Measurements from ENCODE around the gene BRMS1L. TPM values are rescaled to one million over a fixed set of nuclear protein-coding genes. Genes with fewer than 3 reads are reported as not detected.

The BRMS1L gene
- total and polyA plus RNA-seq, 9 of the 15 experiments (the other 6 are each of a cell fraction or from before 2014, with no cell fraction given): 1.2 to 4.7 (median 3.3) TPM

- Histone ChIP-seq H3K27me3 (ENCODE audit: control insufficient read depth in 2 of 2, insufficient read depth in 2 of 2, low read length in 2 of 2) (no peaks in the 10 kb centered on the region), H3K79me2 (ENCODE audit: control insufficient read depth, insufficient read depth, low read length) (peaks cover 10% of the 10 kb centered on the region; the same call in 2 of the 3 replicates), H3K4me3 (peak overlapping the region; percentile 78), H3K9me1 (ENCODE audit: control insufficient read depth, insufficient read depth, low read length) (no peaks in the 10 kb centered on the region), H3K36me3 (ENCODE audit: control insufficient read depth, insufficient read depth, low read length) (no peaks in the 10 kb centered on the region), H3K4me1 (replicated peaks in 1 of 2; ENCODE audit: control insufficient read depth in 2 of 2, insufficient read depth in 2 of 2, low read length in 2 of 2) (peaks cover 3 to 6% of the 10 kb centered on the region in 2 experiments; a peak in 2 of 5 replicates), H4K20me1 (replicated peaks; ENCODE audit: control insufficient read depth, insufficient read depth, low read length) (no peaks in the 10 kb centered on the region), H2AFZ (ENCODE audit: low read depth, low read length) (peak overlapping the region; percentile 98), H3K27ac (ENCODE audit: extremely low read depth, low read depth, low read length) (peak overlapping the region; percentile 30; the same call in 2 of the 3 replicates), H3K9me3 (replicated peaks; ENCODE audit: control insufficient read depth, insufficient read depth, low read depth, low read length) (no peaks in the 10 kb centered on the region), H3K4me2 (ENCODE audit: insufficient read depth, low read length) (peak overlapping the region; percentile 98), H3K9ac (ENCODE audit: insufficient read depth in 1 of 2, low read depth in 2 of 2, low read length in 2 of 2) (peak overlapping the region in 1 of 2 experiments; percentile 85; a peak in 3 of 4 replicates)
- ATAC-seq (no peak), DNase-seq (ENCODE audit: extremely low read depth in 1 of 4, low spot score in 3 of 4) (no peak), FAIRE-seq (no peak)
- ChIA-PET CTCF (ENCODE audit: low intra/inter-chr PET ratio) (no interaction called here), POLR2A (interaction anchor here (0.6 to 1.5 kb wide), 6 partner anchors 9 to 165 kb away, joined by 3 to 8 read pairs (median 5); no protein-coding TSS in a partner anchor)
- no TSS peak for BruUV-seq (replicated peaks)
- 0% methylated on average over 4 of the region's 6 CpGs for WGBS (ENCODE audit: insufficient coverage, low coverage, missing lambda C conversion rate)
- intact Hi-C loops (cut with micrococcal nuclease): loop anchor here (10.0 kb wide), 1 partner anchor 291 kb away; the partner anchor contains the start of gene INSM2
- in situ Hi-C loops (cut with MboI): loop anchor here (25.0 kb wide), 1 partner anchor 1336 kb away; the partner anchor contains the start of gene SLC25A21
- TF ChIP-seq TBP (optimal IDR thresholded peaks at IDR 0.05; ENCODE audit: low read depth, low read length) (peak; percentile 18), THAP7 (CRISPR knock-in tag; IDR thresholded peaks at IDR 0.05) (no peak), ZKSCAN8 (CRISPR knock-in tag; IDR thresholded peaks at IDR 0.05) (no peak), LARP7 (IDR thresholded peaks at IDR 0.05) (no peak), HDAC2 (IDR thresholded peaks at IDR 0.05) (no peak), MYNN (IDR thresholded peaks at IDR 0.05) (no peak), MYNN (CRISPR knock-in tag; IDR thresholded peaks at IDR 0.05) (no peak), SLC30A9 (CRISPR knock-in tag; IDR thresholded peaks at IDR 0.05) (no peak), ZNF133 (CRISPR knock-in tag; IDR thresholded peaks at IDR 0.05) (no peak), SIX5 (IDR thresholded peaks at IDR 0.05; ENCODE audit: borderline replicate concordance in 1 of 2, insufficient read depth in 1 of 2, low read depth in 1 of 2, low read length in 2 of 2) (peak; percentile 71 to 77; a peak in 3 of 4 replicates), C11orf30 (IDR thresholded peaks at IDR 0.05; ENCODE audit: low read depth) (no peak), ZSCAN29 (IDR thresholded peaks at IDR 0.05) (no peak), ZNF644 (tag; IDR thresholded peaks at IDR 0.05; ENCODE audit: low read depth) (0 out of 2 replicates have a peak, but pooled peaks have one; percentile 49)
- TF ChIP-seq, protein P1, sequence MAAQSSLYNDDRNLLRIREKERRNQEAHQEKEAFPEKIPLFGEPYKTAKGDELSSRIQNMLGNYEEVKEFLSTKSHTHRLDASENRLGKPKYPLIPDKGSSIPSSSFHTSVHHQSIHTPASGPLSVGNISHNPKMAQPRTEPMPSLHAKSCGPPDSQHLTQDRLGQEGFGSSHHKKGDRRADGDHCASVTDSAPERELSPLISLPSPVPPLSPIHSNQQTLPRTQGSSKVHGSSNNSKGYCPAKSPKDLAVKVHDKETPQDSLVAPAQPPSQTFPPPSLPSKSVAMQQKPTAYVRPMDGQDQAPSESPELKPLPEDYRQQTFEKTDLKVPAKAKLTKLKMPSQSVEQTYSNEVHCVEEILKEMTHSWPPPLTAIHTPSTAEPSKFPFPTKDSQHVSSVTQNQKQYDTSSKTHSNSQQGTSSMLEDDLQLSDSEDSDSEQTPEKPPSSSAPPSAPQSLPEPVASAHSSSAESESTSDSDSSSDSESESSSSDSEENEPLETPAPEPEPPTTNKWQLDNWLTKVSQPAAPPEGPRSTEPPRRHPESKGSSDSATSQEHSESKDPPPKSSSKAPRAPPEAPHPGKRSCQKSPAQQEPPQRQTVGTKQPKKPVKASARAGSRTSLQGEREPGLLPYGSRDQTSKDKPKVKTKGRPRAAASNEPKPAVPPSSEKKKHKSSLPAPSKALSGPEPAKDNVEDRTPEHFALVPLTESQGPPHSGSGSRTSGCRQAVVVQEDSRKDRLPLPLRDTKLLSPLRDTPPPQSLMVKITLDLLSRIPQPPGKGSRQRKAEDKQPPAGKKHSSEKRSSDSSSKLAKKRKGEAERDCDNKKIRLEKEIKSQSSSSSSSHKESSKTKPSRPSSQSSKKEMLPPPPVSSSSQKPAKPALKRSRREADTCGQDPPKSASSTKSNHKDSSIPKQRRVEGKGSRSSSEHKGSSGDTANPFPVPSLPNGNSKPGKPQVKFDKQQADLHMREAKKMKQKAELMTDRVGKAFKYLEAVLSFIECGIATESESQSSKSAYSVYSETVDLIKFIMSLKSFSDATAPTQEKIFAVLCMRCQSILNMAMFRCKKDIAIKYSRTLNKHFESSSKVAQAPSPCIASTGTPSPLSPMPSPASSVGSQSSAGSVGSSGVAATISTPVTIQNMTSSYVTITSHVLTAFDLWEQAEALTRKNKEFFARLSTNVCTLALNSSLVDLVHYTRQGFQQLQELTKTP (IDR thresholded peaks at IDR 0.05; ENCODE audit: low read depth in 1 of 2, partially characterized antibody in 2 of 2): peak in 1 of 2 experiments; percentile 96
- TF ChIP-seq, protein P2, sequence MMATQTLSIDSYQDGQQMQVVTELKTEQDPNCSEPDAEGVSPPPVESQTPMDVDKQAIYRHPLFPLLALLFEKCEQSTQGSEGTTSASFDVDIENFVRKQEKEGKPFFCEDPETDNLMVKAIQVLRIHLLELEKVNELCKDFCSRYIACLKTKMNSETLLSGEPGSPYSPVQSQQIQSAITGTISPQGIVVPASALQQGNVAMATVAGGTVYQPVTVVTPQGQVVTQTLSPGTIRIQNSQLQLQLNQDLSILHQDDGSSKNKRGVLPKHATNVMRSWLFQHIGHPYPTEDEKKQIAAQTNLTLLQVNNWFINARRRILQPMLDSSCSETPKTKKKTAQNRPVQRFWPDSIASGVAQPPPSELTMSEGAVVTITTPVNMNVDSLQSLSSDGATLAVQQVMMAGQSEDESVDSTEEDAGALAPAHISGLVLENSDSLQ (IDR thresholded peaks at IDR 0.05): peak; percentile 23; the same call in 1 of the 2 replicates
- TF ChIP-seq, protein P3, sequence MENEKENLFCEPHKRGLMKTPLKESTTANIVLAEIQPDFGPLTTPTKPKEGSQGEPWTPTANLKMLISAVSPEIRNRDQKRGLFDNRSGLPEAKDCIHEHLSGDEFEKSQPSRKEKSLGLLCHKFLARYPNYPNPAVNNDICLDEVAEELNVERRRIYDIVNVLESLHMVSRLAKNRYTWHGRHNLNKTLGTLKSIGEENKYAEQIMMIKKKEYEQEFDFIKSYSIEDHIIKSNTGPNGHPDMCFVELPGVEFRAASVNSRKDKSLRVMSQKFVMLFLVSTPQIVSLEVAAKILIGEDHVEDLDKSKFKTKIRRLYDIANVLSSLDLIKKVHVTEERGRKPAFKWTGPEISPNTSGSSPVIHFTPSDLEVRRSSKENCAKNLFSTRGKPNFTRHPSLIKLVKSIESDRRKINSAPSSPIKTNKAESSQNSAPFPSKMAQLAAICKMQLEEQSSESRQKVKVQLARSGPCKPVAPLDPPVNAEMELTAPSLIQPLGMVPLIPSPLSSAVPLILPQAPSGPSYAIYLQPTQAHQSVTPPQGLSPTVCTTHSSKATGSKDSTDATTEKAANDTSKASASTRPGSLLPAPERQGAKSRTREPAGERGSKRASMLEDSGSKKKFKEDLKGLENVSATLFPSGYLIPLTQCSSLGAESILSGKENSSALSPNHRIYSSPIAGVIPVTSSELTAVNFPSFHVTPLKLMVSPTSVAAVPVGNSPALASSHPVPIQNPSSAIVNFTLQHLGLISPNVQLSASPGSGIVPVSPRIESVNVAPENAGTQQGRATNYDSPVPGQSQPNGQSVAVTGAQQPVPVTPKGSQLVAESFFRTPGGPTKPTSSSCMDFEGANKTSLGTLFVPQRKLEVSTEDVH (IDR thresholded peaks at IDR 0.05; ENCODE audit: low read depth, partially characterized antibody): peak; percentile 45
Observed at GRCh38 chr14:35825968-35826217, 245 bp upstream of the BRMS1L start.

Data from K562 (cell line).